HepG2 (cell line): ENCODE measurements around the gene GRB2. TPM values are rescaled to one million over a fixed set of nuclear protein-coding genes. Genes with fewer than 3 reads are reported as not detected.
A peak's percentile ranks its signal among the peaks of the same experiment; 100 is the strongest.

Experiments
- CCAR2 ChIP-seq: fragments of 200-400 bp; formaldehyde crosslinking; optimal IDR thresholded peaks from 2 replicates; pipeline ENCODE3; 2018; ENCODE audit warnings: low read depth, mild to moderate bottlenecking, low read length, moderate library complexity
- CCDC6 ChIP-seq: sonication (generic); formaldehyde crosslinking; IDR thresholded peaks from 2 replicates; pipeline ENCODE4 v1.8.1; 2022; ENCODE audit warnings: mild to moderate bottlenecking, missing genetic modification reagents, moderate library complexity
- CENPBD1 ChIP-seq: sonication (generic); formaldehyde crosslinking; IDR thresholded peaks from 2 replicates; pipeline ENCODE4 v1.8.0; 2022; ENCODE audit warnings: missing genetic modification reagents, low read depth, mild to moderate bottlenecking, borderline replicate concordance
- E2F1 ChIP-seq: sonication (generic); formaldehyde crosslinking; IDR thresholded peaks from 2 replicates; pipeline ENCODE4 v1.5.0; 2020; ENCODE audit warnings: missing genetic modification reagents
- ETS1 ChIP-seq: sonication (generic); formaldehyde crosslinking; IDR thresholded peaks from 2 replicates; pipeline ENCODE4 v1.4.0; 2020; ENCODE audit warnings: missing genetic modification reagents
- FOXK1 ChIP-seq: sonication (generic); formaldehyde crosslinking; IDR thresholded peaks from 2 replicates; pipeline ENCODE4 v1.4.0; 2020; ENCODE audit warnings: low read depth, missing genetic modification reagents, borderline replicate concordance
- GMEB2 ChIP-seq: IDR thresholded peaks from 2 replicates; pipeline ENCODE4 v1.6.1; 2016; ENCODE audit warnings: missing biosample characterization, missing genetic modification reagents, low read depth
- IRX3 ChIP-seq: sonication (generic); formaldehyde crosslinking; IDR thresholded peaks from 2 replicates; pipeline ENCODE4 v1.8.1; 2023; ENCODE audit warnings: mild to moderate bottlenecking, low read depth, missing genetic modification reagents, borderline replicate concordance
- KAT2B ChIP-seq: fragments of 150-350 bp; IDR thresholded peaks from 2 replicates; pipeline ENCODE4 v1.6.1; 2014; ENCODE audit warnings: low read depth, low read length, borderline replicate concordance
- MYC ChIP-seq: sonication (generic); formaldehyde crosslinking; IDR thresholded peaks from 2 replicates; pipeline ENCODE4 v1.9.0; 2021; ENCODE audit warnings: missing genetic modification reagents, borderline replicate concordance
- NKX3-1 ChIP-seq: sonication (generic); formaldehyde crosslinking; IDR thresholded peaks from 2 replicates; pipeline ENCODE4 v1.5.0; 2020; ENCODE audit warnings: missing genetic modification reagents
- NR2F2 ChIP-seq: IDR thresholded peaks from 2 replicates; pipeline ENCODE4 v1.6.1; 2012; ENCODE audit warnings: low read depth, inconsistent platforms, borderline replicate concordance
- NR2F6 ChIP-seq, 2 experiments: IDR thresholded peaks; 2 replicates each; pipeline ENCODE4 v1.6.1; 2016; ENCODE audit warnings: antibody characterized with exemption in 1 of 2, mild to moderate bottlenecking in 1 of 2
- REXO4 ChIP-seq: sonication (generic); formaldehyde crosslinking; IDR thresholded peaks from 2 replicates; pipeline ENCODE4 v1.8.0; 2022; ENCODE audit warnings: missing genetic modification reagents, mild to moderate bottlenecking, borderline replicate concordance
- TBX3 ChIP-seq: fragments of 450-650 bp; IDR thresholded peaks from 2 replicates; pipeline ENCODE4 v1.6.1; 2017; ENCODE audit warnings: antibody characterized with exemption, mild to moderate bottlenecking, inconsistent platforms, borderline replicate concordance
- THYN1 ChIP-seq: sonication (generic); formaldehyde crosslinking; IDR thresholded peaks from 2 replicates; pipeline ENCODE4 v1.8.1; 2023; ENCODE audit warnings: low read depth, mild to moderate bottlenecking, moderate library complexity, missing genetic modification reagents, borderline replicate concordance
- ZBTB43 ChIP-seq: sonication (generic); formaldehyde crosslinking; conservative IDR thresholded peaks from 2 replicates; pipeline ENCODE4 v1.4.0; 2020; ENCODE audit warnings: missing genetic modification reagents
- ZNF12 ChIP-seq: sonication (generic); formaldehyde crosslinking; IDR thresholded peaks from 2 replicates; pipeline ENCODE4 v1.5.0; 2020; ENCODE audit warnings: missing genetic modification reagents
- ZNF121 ChIP-seq: sonication (generic); formaldehyde crosslinking; IDR thresholded peaks from 2 replicates; pipeline ENCODE4 v1.5.0; 2020; ENCODE audit warnings: mild to moderate bottlenecking, missing genetic modification reagents
- ZNF432 ChIP-seq: sonication (generic); formaldehyde crosslinking; IDR thresholded peaks from 2 replicates; pipeline ENCODE4 v1.5.0; 2020; ENCODE audit warnings: missing genetic modification reagents, mild to moderate bottlenecking, borderline replicate concordance
- ZNF558 ChIP-seq: sonication (generic); formaldehyde crosslinking; IDR thresholded peaks from 2 replicates; pipeline ENCODE4 v1.9.0; 2022; ENCODE audit warnings: mild to moderate bottlenecking, missing genetic modification reagents, borderline replicate concordance
- ZNF678 ChIP-seq: sonication (generic); formaldehyde crosslinking; IDR thresholded peaks from 2 replicates; pipeline ENCODE4 v1.4.0; 2020; ENCODE audit warnings: mild to moderate bottlenecking, missing genetic modification reagents
- ZNF740 ChIP-seq: sonication (generic); formaldehyde crosslinking; IDR thresholded peaks from 2 replicates; pipeline ENCODE4 v1.4.0; 2020; ENCODE audit warnings: missing genetic modification reagents
- ZNF766 ChIP-seq: sonication (generic); formaldehyde crosslinking; IDR thresholded peaks from 2 replicates; pipeline ENCODE4 v1.5.0; 2020; ENCODE audit warnings: missing genetic modification reagents, borderline replicate concordance
- polyA plus RNA-seq, 8 experiments: library from polyadenylated mRNA; depleted of rRNA in 3 of 8; stranded (reverse) in 7 of 8; unstranded in 1 of 8; fragments of >200 nt; fragmentation: Illumina TruSeq in 4 of 8; extraction: Trizol in 4 of 8; gene quantifications; 2 replicates each; pipeline versions ENCODE4 v1.2.1 to v1.2.3, GENCODE V29; 2011 to 2016; ENCODE audit warnings: low read depth in 4 of 8, missing spikeins in 1 of 8, mixed read lengths in 1 of 8; ENCODE audit not compliant: insufficient read depth in 1 of 8
- total RNA-seq, 5 experiments: library from RNA; depleted of rRNA; stranded (reverse); fragments of >200 nt; fragmentation: Illumina TruSeq; extraction: Trizol; gene quantifications; 2 replicates each; pipeline ENCODE4 v1.2.3, GENCODE V29; 2016; ENCODE audit warnings: low read depth in 1 of 5

The GRB2 gene
- total and polyA plus RNA-seq, 2 of the 13 experiments (the other 11 are each of a cell fraction or from before 2014, with no cell fraction given), result 84.6 to 92.3 TPM

- no peak for TF ChIP-seq IRX3 (CRISPR knock-in tag)
- no peak for TF ChIP-seq GMEB2 (CRISPR knock-in tag)
- TF ChIP-seq ZNF432 (CRISPR knock-in tag), result no peak
- no peak for TF ChIP-seq KAT2B
- TF ChIP-seq CENPBD1, result no peak
- TF ChIP-seq NKX3-1 (CRISPR knock-in tag), result 0 out of 2 replicates have a peak, but pooled peaks have one; percentile 59
- TF ChIP-seq ZNF12, result 0 out of 2 replicates have a peak, but pooled peaks have one; percentile 43
- no peak for TF ChIP-seq CCDC6
- TF ChIP-seq E2F1 (CRISPR knock-in tag), result 0 out of 2 replicates have a peak, but pooled peaks have one; percentile 67
- TF ChIP-seq ZNF678 (CRISPR knock-in tag), result 0 out of 2 replicates have a peak, but pooled peaks have one; percentile 61
- no peak; the same call in 1 of the 2 replicates for TF ChIP-seq ZNF740 (CRISPR knock-in tag)
- 0 out of 2 replicates have a peak, but pooled peaks have one; percentile 35 for TF ChIP-seq TBX3
- no peak for TF ChIP-seq CCAR2
- no peak for TF ChIP-seq FOXK1 (CRISPR knock-in tag)
- peak; percentile 38; the same call in 1 of the 2 replicates for TF ChIP-seq NR2F2
- TF ChIP-seq THYN1 (CRISPR knock-in tag), result no peak
- peak; percentile 61 for TF ChIP-seq ZBTB43 (CRISPR knock-in tag)
- TF ChIP-seq NR2F6 (IDR thresholded peaks at IDR 0.05), result no peak
- TF ChIP-seq NR2F6 (CRISPR knock-in tag; IDR thresholded peaks at IDR 0.05), result 0 out of 2 replicates have a peak, but pooled peaks have one; percentile 27
- 0 out of 2 replicates have a peak, but pooled peaks have one; percentile 18 for TF ChIP-seq ETS1 (CRISPR knock-in tag)
- no peak for TF ChIP-seq ZNF121
- no peak for TF ChIP-seq REXO4 (CRISPR knock-in tag)
- TF ChIP-seq MYC (CRISPR knock-in tag), result no peak
- peak; percentile 72; the same call in 1 of the 2 replicates for TF ChIP-seq ZNF558 (CRISPR knock-in tag)
- TF ChIP-seq ZNF766 (CRISPR knock-in tag), result no peak
These were observed 116.7 kb downstream of the GRB2 start (continued) for GRCh38 chr17:75288770-75289114.
